ENCODE results near the gene HOXA9. TPM values are rescaled to one million over a fixed set of nuclear protein-coding genes. Genes with fewer than 3 reads are reported as not detected.

The HOXA9 gene
- total and polyA plus RNA-seq, 2 of the 4 experiments (the other 2 are of a cell fraction) = 0.18 to 0.32 TPM

DNA sequence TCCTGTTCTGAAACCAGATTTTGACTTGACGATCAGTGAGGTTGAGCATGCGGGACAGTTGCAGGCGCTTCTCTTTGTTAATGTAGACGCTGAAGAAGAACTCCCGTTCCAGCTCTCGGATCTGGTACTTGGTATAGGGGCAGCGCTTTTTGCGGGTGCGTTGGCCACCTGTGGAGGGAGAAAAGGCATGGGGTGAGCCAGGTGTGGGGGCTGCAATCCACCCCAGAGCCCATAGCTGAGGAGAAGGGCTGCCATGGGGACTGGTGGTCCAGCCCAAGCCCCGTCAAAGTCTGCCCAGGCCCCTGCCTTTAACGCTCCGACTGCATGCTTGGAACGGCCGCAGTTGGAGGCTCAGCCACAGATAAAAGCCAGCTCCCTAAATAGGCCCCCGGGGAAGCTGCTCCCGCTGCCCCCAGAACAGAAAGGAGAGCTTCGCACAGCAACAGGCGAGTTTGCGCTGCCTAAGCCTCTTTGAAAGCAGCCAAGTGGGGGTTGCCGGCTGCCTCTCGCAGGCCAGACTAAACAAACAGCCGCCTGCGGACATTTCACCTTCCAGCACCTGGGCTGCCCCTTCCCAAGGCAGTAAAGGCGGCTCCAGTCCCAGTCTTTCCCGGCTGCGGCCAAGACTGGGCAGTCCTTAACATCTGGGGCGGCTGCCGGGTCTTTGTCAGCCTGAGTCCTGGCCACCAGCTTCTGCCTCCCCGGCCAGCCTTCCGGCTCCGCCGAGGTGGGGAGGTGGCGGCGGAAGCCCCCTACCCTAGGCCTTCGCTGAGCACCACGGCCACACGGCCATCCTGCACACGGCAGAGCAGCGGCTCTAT lies 17.7 kb upstream of the HOXA9 start:
- TF ChIP-seq MXI1 (IDR thresholded peaks at IDR 0.05; ENCODE audit: borderline replicate concordance, low read depth, low read length) (no peak), CHD1 (IDR thresholded peaks at IDR 0.05; ENCODE audit: low read depth, low read length) (no peak), SMC3 (IDR thresholded peaks at IDR 0.05; ENCODE audit: low read depth, low read length) (no peak), RCOR1 (IDR thresholded peaks at IDR 0.05; ENCODE audit: insufficient replicate concordance, low read length) (no peak), MAZ (IDR thresholded peaks at IDR 0.05; ENCODE audit: borderline replicate concordance, low read depth, low read length) (no peak), RAD21 (IDR thresholded peaks at IDR 0.05; ENCODE audit: low read length) (no peak), BHLHE40 (IDR thresholded peaks at IDR 0.05; ENCODE audit: low read depth, low read length) (no peak), CEBPB (IDR thresholded peaks at IDR 0.05; ENCODE audit: low read depth, low read length) (no peak), RFX5 (IDR thresholded peaks at IDR 0.05; ENCODE audit: low read depth, low read length) (no peak), POLR2A (IDR thresholded peaks at IDR 0.05; ENCODE audit: low read depth, low read length) (no peak), FOS (IDR thresholded peaks at IDR 0.05; ENCODE audit: low read depth, low read length) (no peak)
- TF ChIP-seq, protein P1, sequence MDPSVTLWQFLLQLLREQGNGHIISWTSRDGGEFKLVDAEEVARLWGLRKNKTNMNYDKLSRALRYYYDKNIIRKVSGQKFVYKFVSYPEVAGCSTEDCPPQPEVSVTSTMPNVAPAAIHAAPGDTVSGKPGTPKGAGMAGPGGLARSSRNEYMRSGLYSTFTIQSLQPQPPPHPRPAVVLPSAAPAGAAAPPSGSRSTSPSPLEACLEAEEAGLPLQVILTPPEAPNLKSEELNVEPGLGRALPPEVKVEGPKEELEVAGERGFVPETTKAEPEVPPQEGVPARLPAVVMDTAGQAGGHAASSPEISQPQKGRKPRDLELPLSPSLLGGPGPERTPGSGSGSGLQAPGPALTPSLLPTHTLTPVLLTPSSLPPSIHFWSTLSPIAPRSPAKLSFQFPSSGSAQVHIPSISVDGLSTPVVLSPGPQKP (IDR thresholded peaks at IDR 0.05; ENCODE audit: borderline replicate concordance, low read depth, low read length) = no peak
- TF ChIP-seq, protein P2, sequence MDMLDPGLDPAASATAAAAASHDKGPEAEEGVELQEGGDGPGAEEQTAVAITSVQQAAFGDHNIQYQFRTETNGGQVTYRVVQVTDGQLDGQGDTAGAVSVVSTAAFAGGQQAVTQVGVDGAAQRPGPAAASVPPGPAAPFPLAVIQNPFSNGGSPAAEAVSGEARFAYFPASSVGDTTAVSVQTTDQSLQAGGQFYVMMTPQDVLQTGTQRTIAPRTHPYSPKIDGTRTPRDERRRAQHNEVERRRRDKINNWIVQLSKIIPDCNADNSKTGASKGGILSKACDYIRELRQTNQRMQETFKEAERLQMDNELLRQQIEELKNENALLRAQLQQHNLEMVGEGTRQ (IDR thresholded peaks at IDR 0.05; ENCODE audit: low read depth, low read length) = no peak
- TF ChIP-seq, protein P3, sequence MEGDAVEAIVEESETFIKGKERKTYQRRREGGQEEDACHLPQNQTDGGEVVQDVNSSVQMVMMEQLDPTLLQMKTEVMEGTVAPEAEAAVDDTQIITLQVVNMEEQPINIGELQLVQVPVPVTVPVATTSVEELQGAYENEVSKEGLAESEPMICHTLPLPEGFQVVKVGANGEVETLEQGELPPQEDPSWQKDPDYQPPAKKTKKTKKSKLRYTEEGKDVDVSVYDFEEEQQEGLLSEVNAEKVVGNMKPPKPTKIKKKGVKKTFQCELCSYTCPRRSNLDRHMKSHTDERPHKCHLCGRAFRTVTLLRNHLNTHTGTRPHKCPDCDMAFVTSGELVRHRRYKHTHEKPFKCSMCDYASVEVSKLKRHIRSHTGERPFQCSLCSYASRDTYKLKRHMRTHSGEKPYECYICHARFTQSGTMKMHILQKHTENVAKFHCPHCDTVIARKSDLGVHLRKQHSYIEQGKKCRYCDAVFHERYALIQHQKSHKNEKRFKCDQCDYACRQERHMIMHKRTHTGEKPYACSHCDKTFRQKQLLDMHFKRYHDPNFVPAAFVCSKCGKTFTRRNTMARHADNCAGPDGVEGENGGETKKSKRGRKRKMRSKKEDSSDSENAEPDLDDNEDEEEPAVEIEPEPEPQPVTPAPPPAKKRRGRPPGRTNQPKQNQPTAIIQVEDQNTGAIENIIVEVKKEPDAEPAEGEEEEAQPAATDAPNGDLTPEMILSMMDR (conservative IDR thresholded peaks at IDR 0.05; ENCODE audit: low read depth, low read length) = no peak
- Histone ChIP-seq H3K36me3 (ENCODE audit: control insufficient read depth, insufficient read depth, low read length) (no peaks in the 10 kb centered on the region), H4K20me1 (ENCODE audit: insufficient read depth, low read length) (peaks cover 17% of the 10 kb centered on the region; the same call in 1 of the 2 replicates), H2AK9ac (replicated peaks; ENCODE audit: low read depth, low read length, poor library complexity) (no peak overlapping the region), H4K5ac (ENCODE audit: low read depth, low read length) (no peak overlapping the region), H2AK5ac (ENCODE audit: low read depth, low read length) (no peak overlapping the region), H3K23ac (ENCODE audit: low read depth, low read length) (no peak overlapping the region), H4K91ac (ENCODE audit: insufficient read depth, low read depth, low read length) (no peak overlapping the region), H3K79me1 (ENCODE audit: low read depth in 1 of 2, low read length in 2 of 2) (no peaks in the 10 kb centered on the region), H3K27ac (ENCODE audit: insufficient read depth, low read length) (no peak overlapping the region), H3K4me1 (ENCODE audit: control insufficient read depth, insufficient read depth, low read length) (peaks cover 3% of the 10 kb centered on the region; the same call in 1 of the 2 replicates), H3K14ac (replicated peaks; ENCODE audit: low read depth, low read length) (no peak overlapping the region), H3K4me3 (ENCODE audit: insufficient read depth, low read depth, low read length) (no peak overlapping the region), H2BK120ac (ENCODE audit: low read depth, low read length) (no peak overlapping the region), H2BK15ac (ENCODE audit: low read depth, low read length) (no peak overlapping the region), H3K4ac (ENCODE audit: low read depth, low read length) (no peak overlapping the region), H4K8ac (ENCODE audit: low read depth in 2 of 2, low read length in 2 of 2) (no peak overlapping the region), H3K27me3 (ENCODE audit: control insufficient read depth, insufficient read depth, low read length) (peaks cover 87% of the 10 kb centered on the region), H3K9me3 (ENCODE audit: control insufficient read depth, insufficient read depth, low read length) (peaks cover 7% of the 10 kb centered on the region; the same call in 1 of the 2 replicates), H2AFZ (replicated peaks; ENCODE audit: low read length, poor library complexity) (no peak overlapping the region), H3K9ac (ENCODE audit: low read depth, low read length) (no peak overlapping the region), H3K18ac (ENCODE audit: low read depth, low read length) (no peak overlapping the region), H3K4me2 (ENCODE audit: low read depth, low read length) (no peak overlapping the region), H2BK20ac (ENCODE audit: low read depth, low read length) (no peak overlapping the region), H2BK5ac (ENCODE audit: low read depth, low read length, poor library complexity, severe bottlenecking) (no peak overlapping the region), H3K56ac (ENCODE audit: extremely low read depth, insufficient read depth, low read length) (no peak overlapping the region), H3K9me1 (ENCODE audit: insufficient read depth, low read length) (no peaks in the 10 kb centered on the region)
- ChIA-PET CTCF (interaction anchor here (1.3 kb wide), 1 partner anchor 22 kb away, joined by 3 read pairs; no protein-coding TSS in a partner anchor), POLR2A (ENCODE audit: unreplicated experiment) (no interaction called here)
- in situ Hi-C loops (cut with MboI; ENCODE audit: low sequenced_read_pairs) (no loop called here), intact Hi-C loops (cut with micrococcal nuclease) (no loop called here), dilution Hi-C loops (cut with HindIII; ENCODE audit: low sequenced_read_pairs, unreplicated experiment) (no loop called here)
- DNase-seq = no peak
- ATAC-seq (ENCODE audit: low read depth) = no peak
- BruUV-seq (replicated peaks) = no TSS peak
- WGBS, 2 experiments (ENCODE audit: extremely low coverage in 2 of 2, insufficient read length in 1 of 2) = 10% methylated on average over 13 of the region's 39 CpGs; no CpG with 5 or more reads in 1 of the 2 experiments

All from IMR-90 (cell line).